Activated CD4-positive, alpha-beta T cell treated with anti-CD3 and anti-CD28 coated beads for 36 hours (primary cell): ENCODE measurements around the gene INHBA. TPM values are rescaled to one million over a fixed set of nuclear protein-coding genes. Genes with fewer than 3 reads are reported as not detected.

ENCODE experiments used
- ATAC-seq: fragments of 200-7000 bp; cut with Tn5 transposase; one replicate; pipeline ENCODE4 v1.10.0; 2021; ENCODE audit warnings: mild to moderate bottlenecking, moderate library complexity
- CTCF ChIA-PET: fragments of 350-600 bp; sonication (Branson Sonifier 250); formaldehyde crosslinking; loops from one replicate; lab custom pipeline; 2021; ENCODE audit warnings: antibody characterized with exemption; lab: Charles Lee
- POLR2A ChIA-PET: fragments of 350-600 bp; sonication (Branson Sonifier 250); formaldehyde crosslinking; loops from one replicate; lab custom pipeline; 2021; ENCODE audit warnings: antibody characterized with exemption, inconsistent platforms; lab: Charles Lee
- DNase-seq: peaks from one replicate; pipeline ENCODE4 v3.0.0-alpha.2; 2020
- H3K27ac Mint-ChIP-seq: one replicate; pipeline ENCODE4 v1.8.0; 2021; ENCODE audit warnings: mixed read lengths
- H3K27me3 Mint-ChIP-seq: one replicate; pipeline ENCODE4 v1.8.0; 2021; ENCODE audit warnings: mixed read lengths
- H3K36me3 Mint-ChIP-seq: one replicate; pipeline ENCODE4 v1.8.0; 2021; ENCODE audit warnings: low read depth, mixed read lengths
- H3K4me1 Mint-ChIP-seq: one replicate; pipeline ENCODE4 v1.8.0; 2021; ENCODE audit warnings: mixed read lengths
- H3K4me3 Mint-ChIP-seq: one replicate; pipeline ENCODE4 v1.8.0; 2021; ENCODE audit warnings: mild to moderate bottlenecking, moderate library complexity, mixed read lengths
- H3K9me3 Mint-ChIP-seq: one replicate; pipeline ENCODE4 v1.8.0; 2021; ENCODE audit warnings: low read depth, mixed read lengths
- intact Hi-C, 2 experiments: fragments of 100-400 bp; cut with DNase I in 1 of 2; cut with micrococcal nuclease in 1 of 2; formaldehyde crosslinking; loops; one replicate each; pipeline versions ENCODE4 v1.14.2 to v1.15.1; 2022 to 2024; cut with DNase I, micrococcal nuclease
- total RNA-seq, 2 experiments: library from RNA; stranded (reverse); gene quantifications; one replicate each; pipeline ENCODE4 v1.2.3, GENCODE V29; 2021

The INHBA gene
- total RNA-seq, result not detected

DNA sequence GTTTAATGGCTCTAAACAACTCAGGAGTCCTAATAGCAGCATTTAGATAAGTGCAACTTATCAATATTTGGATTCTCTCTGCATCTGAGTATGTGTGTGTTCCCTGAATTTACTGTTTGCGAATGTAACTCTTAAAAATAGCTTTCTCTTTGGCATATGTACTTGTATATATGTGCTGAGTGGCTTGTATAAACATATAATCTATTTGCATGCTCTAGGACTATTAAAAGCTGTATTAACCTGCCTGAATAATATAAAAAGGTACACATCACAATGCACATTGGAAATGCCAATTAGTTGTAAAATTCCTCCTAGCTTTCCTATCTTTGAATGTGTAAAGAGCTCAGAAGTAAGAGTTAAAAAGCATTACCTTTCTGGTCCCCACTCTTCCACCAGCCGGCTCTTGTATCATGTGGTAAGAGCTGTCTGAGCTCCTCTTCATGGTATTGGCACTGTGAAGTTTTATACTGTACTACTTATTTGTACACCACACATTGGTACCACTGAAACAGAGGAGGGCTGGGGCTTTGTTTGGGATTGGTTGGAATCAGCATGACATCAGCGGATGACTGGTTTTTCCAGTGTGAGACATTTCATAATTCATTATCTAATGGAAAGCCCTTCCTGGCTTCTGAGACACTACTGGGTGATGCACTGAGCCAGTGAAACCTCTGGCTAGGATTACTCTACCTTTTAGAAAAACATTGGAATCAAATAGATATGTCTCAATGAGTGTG, at the start of gene INHBA:
Gene INHBA, minus strand, starts transcription at position 456 of the 737 bp plus-strand sequence. CDS start 2,716 bp downstream, outside the sequence.
- Mint-ChIP-seq H3K36me3 (no peaks in the 10 kb centered on the region), H3K9me3 (no peaks in the 10 kb centered on the region), H3K27me3 (peaks cover 46% of the 10 kb centered on the region), H3K4me3 (no peak within 1 kb of the TSS), H3K27ac (no peak within 1 kb of the TSS), H3K4me1 (peaks cover 15% of the 10 kb centered on the region)
- ChIA-PET CTCF (interaction anchor here (0.6 kb wide), 1 partner anchor 290 kb away, joined by 3 read pairs; no protein-coding TSS in a partner anchor), POLR2A (no interaction called here)
- ATAC-seq (no peak), DNase-seq (no peak)
- intact Hi-C loops, result loop anchor here in 1 of 2 experiments (10.0 kb wide), 1 partner anchor 1468 kb away; no protein-coding TSS in a partner anchor

GRCh38 chr7:41752615-41753014, 49.7 kb upstream of the INHBA start:
- Mint-ChIP-seq H3K27ac (no peak overlapping the region), H3K9me3 (peaks cover 16% of the 10 kb centered on the region), H3K4me1 (no peaks in the 10 kb centered on the region), H3K36me3 (no peaks in the 10 kb centered on the region), H3K27me3 (peaks cover 7% of the 10 kb centered on the region), H3K4me3 (no peak overlapping the region)
- intact Hi-C loops, result no loop called here
- ChIA-PET CTCF (no interaction called here), POLR2A (no interaction called here)
- ATAC-seq, result no peak
- no peak for DNase-seq

DNA sequence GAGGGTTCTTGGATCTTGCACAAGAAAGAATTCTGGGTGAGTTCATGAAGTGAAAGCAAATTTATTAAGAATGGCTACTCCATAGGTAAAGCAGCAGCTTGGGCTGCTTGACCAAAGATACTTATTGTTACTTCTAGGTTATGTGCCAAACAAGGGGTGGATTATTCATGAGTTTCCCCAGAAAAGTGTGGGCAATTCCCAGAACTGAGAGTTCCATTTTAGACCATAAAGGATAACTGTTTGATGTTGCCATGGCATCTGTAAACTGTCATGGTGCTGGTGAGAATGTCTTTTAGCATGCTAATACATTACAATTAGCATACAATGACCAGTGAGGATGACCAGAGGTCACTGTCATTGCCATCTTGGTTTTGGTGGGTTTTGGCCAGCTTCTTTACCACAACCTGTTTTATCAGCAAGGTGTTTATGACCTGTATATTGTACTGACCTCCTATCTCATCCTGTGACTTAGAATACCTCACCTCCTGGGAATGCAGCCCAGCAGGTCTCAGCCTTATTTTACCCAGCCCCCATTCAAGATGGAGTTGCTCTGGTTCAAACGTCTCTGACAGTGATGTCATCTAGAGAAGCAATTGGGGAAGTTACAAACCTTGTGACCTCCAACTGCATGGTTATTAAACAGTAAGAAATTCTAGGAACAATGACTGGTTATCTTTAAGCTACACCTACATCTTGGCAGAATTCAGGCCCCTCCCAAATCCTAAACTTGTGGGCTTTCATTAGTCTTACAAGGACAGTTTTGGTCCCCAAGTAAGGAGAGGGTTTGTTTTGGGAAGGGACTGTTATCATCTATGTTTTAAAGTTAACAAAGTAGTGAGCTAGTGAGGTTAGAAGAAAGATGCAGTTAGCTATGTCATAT, 48.0 kb upstream of the INHBA start:
- H3K27me3 Mint-ChIP-seq, result peaks cover 7% of the 10 kb centered on the region
- H3K27ac Mint-ChIP-seq, result no peak overlapping the region
- H3K4me3 Mint-ChIP-seq, result no peak overlapping the region
- ATAC-seq, result no peak
- H3K9me3 Mint-ChIP-seq, result peaks cover 11% of the 10 kb centered on the region
- H3K4me1 Mint-ChIP-seq, result no peaks in the 10 kb centered on the region
- ChIA-PET CTCF (no interaction called here), POLR2A (no interaction called here)
- no peaks in the 10 kb centered on the region for H3K36me3 Mint-ChIP-seq
- intact Hi-C loops, result no loop called here
- DNase-seq, result no peak

GRCh38 chr7:41747961-41748360, 45.1 kb upstream of the INHBA start:
- H3K9me3 Mint-ChIP-seq, result peaks cover 11% of the 10 kb centered on the region
- POLR2A ChIA-PET, result no interaction called here
- DNase-seq (no peak), ATAC-seq (no peak)
- H3K27ac Mint-ChIP-seq, result no peak overlapping the region
- H3K4me1 Mint-ChIP-seq, result no peaks in the 10 kb centered on the region
- CTCF ChIA-PET, result no interaction called here
- intact Hi-C loops, result no loop called here
- H3K36me3 Mint-ChIP-seq, result no peaks in the 10 kb centered on the region
- H3K4me3 Mint-ChIP-seq, result no peak overlapping the region
- peaks cover 14% of the 10 kb centered on the region for H3K27me3 Mint-ChIP-seq

DNA sequence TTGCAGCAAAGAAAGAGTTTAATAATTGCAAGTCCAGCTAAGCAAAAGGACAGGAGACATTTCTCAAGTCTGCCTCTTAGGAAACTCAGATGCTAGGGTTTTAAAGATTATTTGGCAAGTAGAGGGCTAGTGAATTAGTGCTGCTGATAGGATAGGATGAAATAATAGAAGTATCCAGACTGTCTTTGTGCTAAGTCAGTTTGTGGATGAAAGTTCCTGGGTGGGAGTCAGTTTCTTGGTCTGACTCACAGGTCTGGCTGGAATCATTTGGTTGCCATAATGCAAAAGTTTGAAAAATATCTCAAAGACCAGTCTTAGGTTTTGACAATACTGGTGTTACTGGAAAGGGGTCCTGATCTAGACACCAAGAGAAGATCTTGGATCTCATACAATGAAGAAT, 42.6 kb upstream of the INHBA start:
- no peak for ATAC-seq
- H3K9me3 Mint-ChIP-seq, result peaks cover 22% of the 10 kb centered on the region
- no peaks in the 10 kb centered on the region for H3K4me1 Mint-ChIP-seq
- ChIA-PET CTCF (no interaction called here), POLR2A (no interaction called here)
- H3K27me3 Mint-ChIP-seq, result peaks cover 12% of the 10 kb centered on the region
- no peak overlapping the region for H3K4me3 Mint-ChIP-seq
- no peaks in the 10 kb centered on the region for H3K36me3 Mint-ChIP-seq
- intact Hi-C loops, result no loop called here
- no peak for DNase-seq
- H3K27ac Mint-ChIP-seq, result no peak overlapping the region

- no peak overlapping the region for H3K4me3 Mint-ChIP-seq
- ATAC-seq, result no peak
- intact Hi-C loops, result no loop called here
- H3K27ac Mint-ChIP-seq, result no peak overlapping the region
- CTCF ChIA-PET, result no interaction called here
- no peak for DNase-seq
- peaks cover 12% of the 10 kb centered on the region for H3K27me3 Mint-ChIP-seq
- POLR2A ChIA-PET, result no interaction called here
- H3K9me3 Mint-ChIP-seq, result peaks cover 22% of the 10 kb centered on the region
- H3K4me1 Mint-ChIP-seq, result no peaks in the 10 kb centered on the region
- no peaks in the 10 kb centered on the region for H3K36me3 Mint-ChIP-seq
Measured at GRCh38 chr7:41744161-41744560, 41.3 kb upstream of the INHBA start.

DNA sequence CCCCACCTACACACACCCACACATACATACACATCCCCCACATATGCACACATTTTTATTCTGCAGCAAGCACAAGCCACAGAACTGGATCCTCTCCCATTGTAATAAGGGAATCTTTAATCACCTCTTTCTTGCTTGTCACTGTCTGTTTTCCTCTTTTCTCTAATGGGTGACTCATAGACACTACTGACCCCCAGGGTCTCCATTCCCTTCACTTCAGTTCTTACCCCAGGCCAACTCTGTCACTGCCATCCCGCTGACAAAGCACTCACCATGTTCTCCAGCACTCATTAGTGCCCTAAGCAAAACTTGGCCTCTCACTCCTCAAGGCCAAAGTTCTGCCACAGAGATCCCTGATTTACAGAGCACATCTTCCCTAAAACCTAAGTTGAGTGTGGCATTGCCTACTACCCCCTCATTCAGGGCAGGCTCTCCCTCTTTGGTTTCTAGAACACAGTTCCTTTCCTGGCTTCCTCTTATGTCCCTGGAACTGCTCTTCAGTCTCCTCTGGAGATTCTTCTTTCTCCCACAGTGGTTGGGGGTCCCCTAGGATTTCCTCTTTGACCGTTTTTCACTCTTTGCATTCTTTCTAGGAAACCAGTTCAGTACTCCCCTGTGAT, 39.6 kb upstream of the INHBA start:
- peaks cover 21% of the 10 kb centered on the region for H3K9me3 Mint-ChIP-seq
- no peaks in the 10 kb centered on the region for H3K4me1 Mint-ChIP-seq
- no peak for DNase-seq
- ATAC-seq, result no peak
- no peak overlapping the region for H3K4me3 Mint-ChIP-seq
- POLR2A ChIA-PET, result no interaction called here
- intact Hi-C loops, result no loop called here
- no peak overlapping the region for H3K27ac Mint-ChIP-seq
- CTCF ChIA-PET, result no interaction called here
- no peaks in the 10 kb centered on the region for H3K36me3 Mint-ChIP-seq
- H3K27me3 Mint-ChIP-seq, result peaks cover 7% of the 10 kb centered on the region

GRCh38 chr7:41738806-41739205, 35.9 kb upstream of the INHBA start:
- peaks cover 19% of the 10 kb centered on the region for H3K9me3 Mint-ChIP-seq
- POLR2A ChIA-PET, result no interaction called here
- peaks cover 16% of the 10 kb centered on the region for H3K27me3 Mint-ChIP-seq
- intact Hi-C loops, result no loop called here
- DNase-seq (no peak), ATAC-seq (no peak)
- no peak overlapping the region for H3K4me3 Mint-ChIP-seq
- H3K36me3 Mint-ChIP-seq, result no peaks in the 10 kb centered on the region
- CTCF ChIA-PET, result no interaction called here
- H3K27ac Mint-ChIP-seq, result no peak overlapping the region
- H3K4me1 Mint-ChIP-seq, result no peaks in the 10 kb centered on the region

GRCh38 chr7:41738336-41738735, 35.4 kb upstream of the INHBA start:
- H3K36me3 Mint-ChIP-seq, result no peaks in the 10 kb centered on the region
- ChIA-PET POLR2A (no interaction called here), CTCF (no interaction called here)
- peaks cover 15% of the 10 kb centered on the region for H3K9me3 Mint-ChIP-seq
- no peak overlapping the region for H3K27ac Mint-ChIP-seq
- intact Hi-C loops, result no loop called here
- no peaks in the 10 kb centered on the region for H3K4me1 Mint-ChIP-seq
- no peak for DNase-seq
- no peak for ATAC-seq
- H3K4me3 Mint-ChIP-seq, result no peak overlapping the region
- H3K27me3 Mint-ChIP-seq, result peaks cover 16% of the 10 kb centered on the region

GRCh38 chr7:41735206-41735605, 32.3 kb upstream of the INHBA start:
- no peaks in the 10 kb centered on the region for H3K36me3 Mint-ChIP-seq
- ATAC-seq (no peak), DNase-seq (no peak)
- no peak overlapping the region for H3K27ac Mint-ChIP-seq
- POLR2A ChIA-PET, result no interaction called here
- H3K9me3 Mint-ChIP-seq, result no peaks in the 10 kb centered on the region
- peaks cover 22% of the 10 kb centered on the region for H3K27me3 Mint-ChIP-seq
- H3K4me1 Mint-ChIP-seq, result peaks cover 9% of the 10 kb centered on the region
- intact Hi-C loops, result no loop called here
- CTCF ChIA-PET, result no interaction called here
- H3K4me3 Mint-ChIP-seq, result no peak overlapping the region

DNA sequence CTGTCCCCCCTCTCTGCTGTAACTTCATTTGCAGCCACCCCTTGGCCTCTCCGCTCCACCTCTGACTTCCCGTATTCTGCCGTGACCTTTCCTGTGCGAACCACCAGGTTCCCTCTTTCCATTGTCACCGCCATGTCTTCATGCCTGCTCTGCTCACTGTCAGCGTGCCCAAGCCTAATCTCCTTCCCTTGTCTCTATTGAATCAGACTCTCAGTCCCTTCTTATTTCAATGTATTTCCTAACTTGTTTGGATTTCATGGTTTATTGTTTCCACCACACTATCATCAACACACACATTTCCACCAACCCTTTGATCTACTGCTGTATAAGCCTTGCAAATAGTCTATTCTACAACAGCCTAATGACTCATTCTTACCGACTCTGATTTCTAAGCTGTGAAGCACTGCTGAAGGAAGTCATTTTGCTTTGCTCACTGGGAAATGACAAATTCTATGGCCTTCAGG, 30.0 kb upstream of the INHBA start:
- H3K27ac Mint-ChIP-seq, result peak overlapping the region; percentile 3
- no peaks in the 10 kb centered on the region for H3K9me3 Mint-ChIP-seq
- H3K4me3 Mint-ChIP-seq, result no peak overlapping the region
- peaks cover 9% of the 10 kb centered on the region for H3K4me1 Mint-ChIP-seq
- H3K27me3 Mint-ChIP-seq, result peaks cover 22% of the 10 kb centered on the region
- ChIA-PET POLR2A (no interaction called here), CTCF (interaction anchor here (0.6 to 0.7 kb wide), 2 partner anchors 1125 to 1501 kb away, joined by 3 read pairs; no protein-coding TSS in a partner anchor)
- no peaks in the 10 kb centered on the region for H3K36me3 Mint-ChIP-seq
- DNase-seq (no peak), ATAC-seq (no peak)
- intact Hi-C loops, result no loop called here
